CD4-positive, alpha-beta T cell treated with Interleukin-15 for 4 hours (primary cell): ENCODE data around the gene FAM3A.

Experiments used
- DNase-seq: peaks from one replicate; pipeline ENCODE4 v3.0.0-alpha.2; 2020; ENCODE audit warnings: low spot score

The FAM3A gene

GRCh38 chrX:154458954-154459778, 56.9 kb downstream of the FAM3A start:
- DNase-seq: no peak

GRCh38 chrX:154458116-154458953, 57.7 kb downstream of the FAM3A start, which contains the start of gene PLXNA3:
TSS of gene PLXNA3 (plus strand) at chrX:154458281. CDS start at chrX:154460184, 1,903 bp downstream.
- DNase-seq: peak; percentile 73

GRCh38 chrX:154457491-154458115, 58.4 kb downstream of the FAM3A start:
- DNase-seq: peak; percentile 60
